HL-60 (cell line): ENCODE data around the gene MAD1L1.

Experiments
- DNase-seq, 2 experiments: peaks; one replicate each; pipeline ENCODE4 v3.0.0-alpha.2; 2010 to 2020; ENCODE audit warnings: low read depth in 1 of 2, low spot score in 1 of 2
- H3K27ac ChIP-seq: fragments of 250-450 bp; sonication (Bioruptor Pico); replicated peaks from 2 replicates; pipeline ENCODE4 v1.5.1; 2020; ENCODE audit warnings: mild to moderate bottlenecking, moderate library complexity
- H3K27me3 ChIP-seq: fragments of 250-450 bp; sonication (Bioruptor Pico); 2 replicates; pipeline ENCODE4 v1.5.1; 2021; ENCODE audit warnings: mild to moderate bottlenecking, moderate library complexity; ENCODE audit not compliant: insufficient read depth, poor library complexity, severe bottlenecking
- H3K4me3 ChIP-seq: replicated peaks from 2 replicates; pipeline ENCODE4 v1.5.1; 2011; ENCODE audit warnings: mild to moderate bottlenecking, control low read depth, low read length; ENCODE audit not compliant: insufficient read depth
- GABPA ChIP-seq: IDR thresholded peaks from 2 replicates; pipeline ENCODE4 v1.6.1; 2012; ENCODE audit warnings: low read depth
- POLR2AphosphoS5 ChIP-seq: IDR thresholded peaks from 2 replicates; pipeline ENCODE4 v1.6.1; 2012; ENCODE audit warnings: low read depth
- REST ChIP-seq: IDR thresholded peaks from 2 replicates; pipeline ENCODE4 v1.6.1; 2012; ENCODE audit warnings: low read depth; ENCODE audit not compliant: insufficient replicate concordance
- SPI1 ChIP-seq: IDR thresholded peaks from 2 replicates; pipeline ENCODE4 v1.6.1; 2012; ENCODE audit warnings: low read depth, mild to moderate bottlenecking, borderline replicate concordance
- TF ChIP-seq, protein P1 (sequence below): IDR thresholded peaks from one replicate; pipeline ENCODE4 v1.5.1; 2011; ENCODE audit warnings: low read length, control low read depth, inconsistent platforms; ENCODE audit not compliant: insufficient read depth

Gene MAD1L1

GRCh38 chr7:2090526-2091520 lies 141.9 kb downstream of the MAD1L1 start:
- no peak overlapping the region for H3K27ac ChIP-seq
- no peaks in the 10 kb centered on the region for H3K27me3 ChIP-seq
- TF ChIP-seq, protein P1, sequence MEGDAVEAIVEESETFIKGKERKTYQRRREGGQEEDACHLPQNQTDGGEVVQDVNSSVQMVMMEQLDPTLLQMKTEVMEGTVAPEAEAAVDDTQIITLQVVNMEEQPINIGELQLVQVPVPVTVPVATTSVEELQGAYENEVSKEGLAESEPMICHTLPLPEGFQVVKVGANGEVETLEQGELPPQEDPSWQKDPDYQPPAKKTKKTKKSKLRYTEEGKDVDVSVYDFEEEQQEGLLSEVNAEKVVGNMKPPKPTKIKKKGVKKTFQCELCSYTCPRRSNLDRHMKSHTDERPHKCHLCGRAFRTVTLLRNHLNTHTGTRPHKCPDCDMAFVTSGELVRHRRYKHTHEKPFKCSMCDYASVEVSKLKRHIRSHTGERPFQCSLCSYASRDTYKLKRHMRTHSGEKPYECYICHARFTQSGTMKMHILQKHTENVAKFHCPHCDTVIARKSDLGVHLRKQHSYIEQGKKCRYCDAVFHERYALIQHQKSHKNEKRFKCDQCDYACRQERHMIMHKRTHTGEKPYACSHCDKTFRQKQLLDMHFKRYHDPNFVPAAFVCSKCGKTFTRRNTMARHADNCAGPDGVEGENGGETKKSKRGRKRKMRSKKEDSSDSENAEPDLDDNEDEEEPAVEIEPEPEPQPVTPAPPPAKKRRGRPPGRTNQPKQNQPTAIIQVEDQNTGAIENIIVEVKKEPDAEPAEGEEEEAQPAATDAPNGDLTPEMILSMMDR: no peak
- TF ChIP-seq POLR2AphosphoS5: no peak
- TF ChIP-seq SPI1: no peak
- TF ChIP-seq REST: no peak
- TF ChIP-seq GABPA: no peak
- no peak for DNase-seq
- no peak overlapping the region for H3K4me3 ChIP-seq

DNA sequence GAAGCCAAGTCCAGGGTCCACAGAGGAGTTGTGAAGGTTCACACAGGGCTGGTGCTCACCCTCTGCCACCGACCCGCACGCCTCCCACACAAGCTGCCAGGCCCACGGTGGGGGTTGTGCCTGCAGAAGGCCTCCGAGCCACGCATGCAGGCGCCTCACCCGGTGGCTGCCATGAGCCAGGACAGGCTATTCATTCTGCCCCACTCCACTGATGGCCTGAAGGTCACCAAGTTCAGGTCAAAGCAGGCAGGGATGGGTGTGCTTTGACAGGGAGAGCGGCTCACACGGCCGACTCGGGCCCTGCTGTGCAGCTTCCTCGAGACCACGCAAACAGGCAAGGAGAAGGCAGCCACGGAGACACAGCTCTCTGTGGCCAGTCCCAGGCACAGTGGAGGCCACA lies 143.9 kb downstream of the MAD1L1 start:
- DNase-seq: no peak
- Histone ChIP-seq H3K4me3 (no peak overlapping the region), H3K27me3 (no peaks in the 10 kb centered on the region), H3K27ac (no peak overlapping the region)
- TF ChIP-seq GABPA: no peak
- no peak for TF ChIP-seq SPI1
- no peak for TF ChIP-seq REST
- TF ChIP-seq POLR2AphosphoS5: no peak
- TF ChIP-seq, protein P1: no peak

- DNase-seq: peak in 1 of 2 experiments; percentile 84
- H3K27ac ChIP-seq: peak overlapping the region; percentile 39; the same call in 1 of the 2 replicates
Measured at GRCh38 chr7:2087744-2088143, 145.0 kb downstream of the MAD1L1 start.

More at GRCh38 chr7:2087744-2088143, 145.0 kb downstream of the MAD1L1 start:
- Histone ChIP-seq H3K27me3 (no peaks in the 10 kb centered on the region), H3K4me3 (no peak overlapping the region)
- peak; percentile 97 for TF ChIP-seq SPI1
- TF ChIP-seq REST: no peak
- peak; percentile 38; the same call in 1 of the 2 replicates for TF ChIP-seq POLR2AphosphoS5
- no peak for TF ChIP-seq GABPA
